ENCODE measurements around the gene ST3GAL5. TPM values are rescaled to one million over a fixed set of nuclear protein-coding genes. Genes with fewer than 3 reads are reported as not detected.
A peak's percentile ranks its signal among the peaks of the same experiment; 100 is the strongest.

Gene ST3GAL5
- total and polyA plus RNA-seq, 2 experiments from 2014 or later = 11.9 to 12.5 TPM

DNA sequence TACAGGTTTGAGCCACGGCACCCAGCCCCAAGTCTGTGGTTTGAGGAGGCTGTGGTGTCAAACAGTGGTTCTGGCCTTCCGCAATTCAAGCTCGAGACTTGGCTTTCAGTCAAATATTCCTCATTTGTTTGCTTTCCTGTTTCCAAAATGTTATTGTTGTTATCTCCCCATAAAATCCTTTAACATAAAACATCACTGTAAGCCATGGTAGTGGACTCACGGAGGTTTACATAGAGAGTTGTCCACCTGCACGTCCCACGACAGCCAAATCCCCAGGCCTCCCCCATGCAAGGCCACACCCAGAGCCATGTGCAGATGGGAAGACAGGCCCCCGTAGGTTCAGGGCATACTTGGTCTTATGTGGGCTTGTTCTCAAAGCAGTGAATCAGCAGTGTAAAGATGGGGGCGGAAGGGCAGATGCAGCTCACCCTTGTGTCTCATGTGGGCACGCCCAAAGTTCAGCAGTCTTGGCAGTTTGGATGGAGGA, 18.9 kb upstream of the ST3GAL5 start:
- TF ChIP-seq, protein P1, sequence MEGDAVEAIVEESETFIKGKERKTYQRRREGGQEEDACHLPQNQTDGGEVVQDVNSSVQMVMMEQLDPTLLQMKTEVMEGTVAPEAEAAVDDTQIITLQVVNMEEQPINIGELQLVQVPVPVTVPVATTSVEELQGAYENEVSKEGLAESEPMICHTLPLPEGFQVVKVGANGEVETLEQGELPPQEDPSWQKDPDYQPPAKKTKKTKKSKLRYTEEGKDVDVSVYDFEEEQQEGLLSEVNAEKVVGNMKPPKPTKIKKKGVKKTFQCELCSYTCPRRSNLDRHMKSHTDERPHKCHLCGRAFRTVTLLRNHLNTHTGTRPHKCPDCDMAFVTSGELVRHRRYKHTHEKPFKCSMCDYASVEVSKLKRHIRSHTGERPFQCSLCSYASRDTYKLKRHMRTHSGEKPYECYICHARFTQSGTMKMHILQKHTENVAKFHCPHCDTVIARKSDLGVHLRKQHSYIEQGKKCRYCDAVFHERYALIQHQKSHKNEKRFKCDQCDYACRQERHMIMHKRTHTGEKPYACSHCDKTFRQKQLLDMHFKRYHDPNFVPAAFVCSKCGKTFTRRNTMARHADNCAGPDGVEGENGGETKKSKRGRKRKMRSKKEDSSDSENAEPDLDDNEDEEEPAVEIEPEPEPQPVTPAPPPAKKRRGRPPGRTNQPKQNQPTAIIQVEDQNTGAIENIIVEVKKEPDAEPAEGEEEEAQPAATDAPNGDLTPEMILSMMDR (IDR thresholded peaks at IDR 0.05; ENCODE audit: low read depth, low read length) = no peak
- DNase-seq (ENCODE audit: low read depth in 1 of 2, low spot score in 1 of 2) = peak in 1 of 2 donors; percentile 73
- H3K4me3 ChIP-seq = no peak overlapping the region

DNA sequence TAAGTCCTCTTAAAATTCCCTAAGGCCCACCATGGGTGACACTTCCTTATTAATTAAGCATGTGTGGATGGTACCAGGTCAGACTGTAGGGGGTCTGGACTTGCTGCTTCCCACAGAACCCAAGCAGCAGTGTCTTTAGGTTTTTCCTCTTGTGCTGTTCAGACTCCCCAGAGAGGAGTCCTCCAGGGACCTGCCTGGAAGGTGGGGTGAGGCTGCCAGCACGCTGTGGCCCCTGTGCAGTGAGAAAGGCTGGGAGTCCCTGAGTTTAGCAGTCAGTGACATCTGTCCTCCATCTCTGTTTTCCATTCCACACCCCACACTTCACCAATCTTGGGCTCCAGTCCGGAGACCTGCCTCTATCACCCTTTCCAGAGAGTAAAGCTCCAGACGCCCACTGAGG, 18.0 kb upstream of the ST3GAL5 start:
- Histone ChIP-seq H3K4me3 (no peak overlapping the region), H3K27me3 (no peaks in the 10 kb centered on the region), H3K9me3 (ENCODE audit: low read depth) (no peaks in the 10 kb centered on the region), H3K27ac (no peak overlapping the region), H3K4me1 (ENCODE audit: low read depth) (no peaks in the 10 kb centered on the region), H3K36me3 (no peaks in the 10 kb centered on the region)
- no peak for DNase-seq (ENCODE audit: low read depth in 1 of 2, low spot score in 1 of 2)
- TF ChIP-seq, protein P1 (IDR thresholded peaks at IDR 0.05; ENCODE audit: low read depth, low read length) = no peak

More for the DNA sequence above, 18.9 kb upstream of the ST3GAL5 start:
- no peaks in the 10 kb centered on the region for H3K9me3 ChIP-seq (ENCODE audit: low read depth)
- H3K4me1 ChIP-seq (ENCODE audit: low read depth) = no peaks in the 10 kb centered on the region
- no peaks in the 10 kb centered on the region for H3K36me3 ChIP-seq
- H3K27me3 ChIP-seq = no peaks in the 10 kb centered on the region
- H3K27ac ChIP-seq = no peak overlapping the region

DNA sequence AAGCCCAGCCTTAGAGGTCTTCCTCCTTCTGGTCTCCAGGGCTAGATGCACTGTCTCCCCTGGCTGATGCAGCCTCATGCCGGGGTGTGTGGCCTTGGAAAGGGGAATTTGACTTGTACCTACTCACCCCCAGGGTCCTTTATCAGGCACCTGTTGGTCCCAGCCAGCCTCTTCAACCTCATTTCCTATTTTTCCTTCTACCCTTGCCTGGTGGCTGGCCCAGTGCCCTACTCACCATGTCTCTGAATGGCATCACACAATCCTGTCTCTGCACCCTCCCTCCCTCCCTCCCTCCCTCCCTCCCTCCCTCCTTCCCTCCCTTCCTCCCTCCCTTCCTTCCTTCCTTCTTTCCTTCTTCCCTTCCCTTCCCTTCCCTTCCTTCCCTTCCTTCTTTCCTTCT, 17.1 kb upstream of the ST3GAL5 start:
- Histone ChIP-seq H3K27ac (no peak overlapping the region), H3K27me3 (no peaks in the 10 kb centered on the region), H3K4me3 (no peak overlapping the region), H3K36me3 (no peaks in the 10 kb centered on the region), H3K9me3 (ENCODE audit: low read depth) (no peaks in the 10 kb centered on the region), H3K4me1 (ENCODE audit: low read depth) (no peaks in the 10 kb centered on the region)
- TF ChIP-seq, protein P1 (IDR thresholded peaks at IDR 0.05; ENCODE audit: low read depth, low read length) = no peak
- DNase-seq (ENCODE audit: low read depth in 1 of 2, low spot score in 1 of 2) = no peak

GRCh38 chr2:85905187-85905666, 16.4 kb upstream of the ST3GAL5 start:
- Histone ChIP-seq H3K27me3 (no peaks in the 10 kb centered on the region), H3K4me1 (ENCODE audit: low read depth) (no peaks in the 10 kb centered on the region), H3K27ac (no peak overlapping the region), H3K36me3 (no peaks in the 10 kb centered on the region), H3K4me3 (no peak overlapping the region), H3K9me3 (ENCODE audit: low read depth) (no peaks in the 10 kb centered on the region)
- TF ChIP-seq, protein P1 (IDR thresholded peaks at IDR 0.05; ENCODE audit: low read depth, low read length) = no peak
- DNase-seq (ENCODE audit: low read depth in 1 of 2, low spot score in 1 of 2) = peak in 1 of 2 donors; percentile 87

DNA sequence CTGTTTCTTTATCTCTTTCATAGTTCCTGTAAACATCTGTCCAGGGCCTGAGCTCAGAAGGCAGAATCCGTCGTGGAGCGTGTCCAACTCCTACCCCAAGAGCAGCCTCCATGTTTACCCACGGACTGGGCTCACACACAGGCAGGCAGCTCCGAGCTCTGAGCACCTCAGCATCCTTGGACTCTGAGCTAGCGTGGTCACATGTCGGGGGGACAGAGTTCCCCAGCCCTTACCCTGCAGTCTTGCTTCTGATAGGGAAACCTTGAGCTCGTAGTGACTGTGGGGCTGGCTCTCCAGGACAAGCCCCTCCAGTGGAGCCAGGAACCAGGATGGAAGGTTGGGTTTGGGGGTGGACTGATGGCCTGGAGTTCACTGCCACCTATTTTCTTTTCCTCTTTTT, 15.1 kb upstream of the ST3GAL5 start:
- Histone ChIP-seq H3K4me3 (no peak overlapping the region), H3K4me1 (ENCODE audit: low read depth) (no peaks in the 10 kb centered on the region), H3K36me3 (no peaks in the 10 kb centered on the region), H3K27me3 (no peaks in the 10 kb centered on the region), H3K27ac (no peak overlapping the region), H3K9me3 (ENCODE audit: low read depth) (no peaks in the 10 kb centered on the region)
- DNase-seq (ENCODE audit: low read depth in 1 of 2, low spot score in 1 of 2) = no peak
- TF ChIP-seq, protein P1 (IDR thresholded peaks at IDR 0.05; ENCODE audit: low read depth, low read length) = no peak

Data from cardiac muscle cell (in vitro differentiated cells and primary cell).